Measurements from ENCODE around the gene HDAC1. TPM values are rescaled to one million over a fixed set of nuclear protein-coding genes. Genes with fewer than 3 reads are reported as not detected.

HDAC1 gene
- 53.1 and 56.5 TPM in 2 replicates for total RNA-seq

DNA sequence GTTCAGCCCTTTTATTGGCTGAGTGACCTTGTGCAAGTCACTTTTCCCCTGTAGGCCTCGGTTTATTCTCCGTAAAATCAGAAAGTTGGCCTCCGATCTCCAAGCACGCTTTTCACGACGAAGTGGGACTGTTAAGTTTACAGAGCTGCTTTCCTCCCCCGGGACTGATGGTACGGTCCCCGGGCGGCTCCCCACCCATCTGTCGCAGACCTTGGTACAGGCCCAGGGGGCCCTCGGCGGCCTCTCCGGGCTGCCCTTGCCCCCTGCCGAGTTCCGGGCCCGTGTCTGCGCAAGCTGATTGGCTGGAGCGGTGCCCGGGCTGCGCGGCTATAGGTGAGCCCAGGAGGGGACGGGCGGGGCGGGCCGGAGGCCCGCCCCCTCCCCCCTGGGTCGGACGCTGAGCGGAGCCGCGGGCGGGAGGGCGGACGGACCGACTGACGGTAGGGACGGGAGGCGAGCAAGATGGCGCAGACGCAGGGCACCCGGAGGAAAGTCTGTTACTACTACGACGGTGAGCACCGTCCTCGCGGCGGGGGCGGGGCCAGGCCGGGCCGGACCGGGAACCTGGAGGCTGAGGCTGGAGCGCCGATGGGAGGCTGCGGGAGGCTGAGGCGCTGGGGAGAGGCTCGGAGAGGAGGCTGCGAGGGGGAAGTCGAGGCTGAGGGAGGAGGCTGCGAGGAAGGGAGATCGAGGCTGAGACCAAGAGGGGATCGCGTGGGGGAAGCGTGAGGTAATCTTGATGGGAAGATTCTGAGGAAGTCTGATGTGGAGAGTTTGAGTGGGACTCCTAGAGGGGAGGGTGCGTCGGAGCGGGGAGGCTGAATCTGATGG is at the start of gene HDAC1:
Gene HDAC1 (plus strand): TSS at position 376 of the 831 bp plus-strand sequence. CDS start 87 bp downstream, at position 463.

GRCh38 chr1:32246888-32247273 is 45.0 kb upstream of the HDAC1 start, which contains the start of gene FAM167B:
Gene FAM167B (plus strand): TSS chr1:32247222. CDS start chr1:32247422, 200 bp downstream.

DNA sequence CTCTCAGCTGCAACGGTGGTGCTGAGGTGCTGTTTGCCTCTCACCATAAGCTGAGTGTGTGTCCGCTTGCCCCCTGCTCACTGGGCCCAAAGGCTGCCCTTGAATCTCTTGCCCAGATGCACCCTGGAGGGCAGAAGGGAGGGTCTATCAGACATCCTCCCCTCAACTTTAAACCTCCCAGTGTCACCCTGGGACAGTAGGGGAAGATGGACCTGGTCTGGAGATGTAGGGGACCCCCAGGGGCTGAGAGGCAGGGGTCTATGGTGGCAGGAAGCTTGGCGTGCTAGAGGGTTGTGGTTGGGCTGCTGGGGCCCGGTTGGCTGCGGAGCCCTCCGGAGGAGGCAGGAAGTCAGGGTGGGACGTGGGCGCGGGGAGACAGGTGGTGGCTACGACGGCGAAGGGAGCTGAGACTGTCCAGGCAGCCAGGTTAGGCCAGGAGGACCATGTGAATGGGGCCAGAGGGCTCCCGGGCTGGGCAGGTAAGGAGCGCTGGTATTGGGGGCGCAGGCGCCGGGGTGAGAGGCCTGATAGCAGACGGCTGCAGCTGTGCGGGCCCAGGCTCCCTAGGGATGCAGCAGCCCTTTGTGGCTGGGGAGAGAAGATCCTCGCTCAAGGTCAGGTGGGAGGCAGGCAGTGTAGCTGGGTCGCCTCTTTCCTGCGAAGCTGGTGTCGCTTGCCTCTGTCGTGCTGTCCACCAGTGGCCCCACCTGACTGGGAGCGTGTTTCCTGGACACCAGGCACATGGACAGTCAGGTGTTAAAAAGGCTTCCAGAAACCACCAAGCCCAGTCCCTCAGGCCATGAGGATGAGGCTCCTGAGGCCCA is 40.8 kb upstream of the HDAC1 start, which contains the start of gene LCK:
Gene LCK (plus strand): TSS at position 373 of the 824 bp plus-strand sequence. CDS start 23,065 bp downstream, outside the sequence.

DNA sequence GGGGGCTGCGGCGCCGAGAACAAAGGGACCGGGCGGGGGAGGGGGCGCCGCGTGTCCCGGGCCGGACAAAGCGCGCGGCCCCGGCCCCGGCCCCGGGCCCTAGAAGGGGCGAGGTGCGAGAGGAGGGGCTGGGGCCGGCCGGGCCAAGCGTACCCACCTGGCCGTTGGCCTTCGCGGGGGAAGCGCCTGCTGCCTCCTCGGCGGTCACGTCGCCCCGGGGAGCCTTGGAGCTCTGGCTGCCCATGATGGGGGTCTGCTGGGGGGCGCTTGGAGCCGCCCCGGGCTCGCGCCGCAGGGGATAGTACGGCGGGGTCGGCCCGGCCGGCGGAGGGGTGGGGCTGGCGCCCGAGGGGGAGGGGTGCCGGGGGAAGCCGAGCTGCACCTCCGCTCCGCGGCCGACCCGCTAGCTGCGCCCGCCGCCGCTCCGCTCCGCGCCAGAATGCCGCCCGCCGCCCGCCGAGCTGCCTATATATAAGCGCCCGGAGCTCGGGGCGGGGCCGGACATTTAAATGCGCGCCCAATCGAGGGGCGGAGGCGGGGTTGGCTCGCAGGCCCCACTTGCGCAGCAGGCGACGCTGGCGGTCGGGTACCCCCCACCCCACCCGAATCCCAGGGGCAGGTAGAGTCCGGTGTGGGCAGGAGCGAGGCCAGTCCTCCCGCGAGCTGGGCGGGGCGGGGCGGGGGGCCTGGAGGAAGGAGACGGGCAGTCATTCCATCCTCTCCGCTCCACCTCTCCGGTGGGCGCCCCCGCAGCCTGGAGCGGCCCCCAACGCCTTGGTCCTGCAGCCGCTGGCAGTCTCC is 44.1 kb downstream of the HDAC1 start, which contains the start of gene MARCKSL1:
Gene MARCKSL1 (minus strand): TSS at position 444 of the 801 bp plus-strand sequence. CDS start 200 bp downstream, at position 244.

GRCh38 chr1:32362474-32363313 is 70.8 kb downstream of the HDAC1 start, which contains the start of the genes FAM229A and TSSK3:
Gene FAM229A (minus strand): TSS chr1:32362485. CDS start chr1:32362091, 394 bp downstream.
Gene TSSK3 (plus strand): TSS chr1:32362539. CDS start chr1:32362702, 163 bp downstream.

Other genes with a start within 250 kb of the HDAC1 start
- gene TMEM39B, start 219.1 kb upstream of the HDAC1 start, total RNA-seq = 4.9 and 7.7 TPM in 2 replicates
- 30.6 and 33.8 TPM in 2 replicates for gene KPNA6, start 184.0 kb upstream of the HDAC1 start, total RNA-seq
- gene TXLNA, start 112.4 kb upstream of the HDAC1 start, total RNA-seq = 55.9 and 58.0 TPM in 2 replicates
- 16.0 and 16.8 TPM in 2 replicates for gene CCDC28B, start 91.5 kb upstream of the HDAC1 start, total RNA-seq
- gene IQCC, start 86.4 kb upstream of the HDAC1 start, total RNA-seq = 2.9 and 3.3 TPM in 2 replicates
- not detected in 2 replicates for gene DCDC2B, start 83.0 kb upstream of the HDAC1 start, total RNA-seq
- 8.2 and 11.9 TPM in 2 replicates for gene TMEM234, start 69.7 kb upstream of the HDAC1 start, total RNA-seq
- gene EIF3I, start 69.7 kb upstream of the HDAC1 start, total RNA-seq = 370 and 402 TPM in 2 replicates
- 0.30 and 0.50 TPM in 2 replicates for gene FAM167B, start 44.9 kb upstream of the HDAC1 start, total RNA-seq
- not detected in 2 replicates for gene LCK, start 40.8 kb upstream of the HDAC1 start, total RNA-seq
- gene MARCKSL1, start 44.1 kb downstream of the HDAC1 start, total RNA-seq = 94.5 and 103 TPM in 2 replicates
- 1.0 and 1.9 TPM in 2 replicates for gene FAM229A, start 70.4 kb downstream of the HDAC1 start, total RNA-seq
- gene TSSK3, start 70.5 kb downstream of the HDAC1 start, total RNA-seq = under 0.01 TPM in 1 of 2 replicates, not detected in the other
- gene BSDC1, start 102.4 kb downstream of the HDAC1 start, total RNA-seq = 45.6 and 53.1 TPM in 2 replicates
- gene ZBTB8B, start 173.0 kb downstream of the HDAC1 start, total RNA-seq = not detected in 2 replicates
- gene ZBTB8A, start 247.3 kb downstream of the HDAC1 start, total RNA-seq = 3.0 and 3.9 TPM in 2 replicates

Data from bronchus fibroblast of lung (primary cell).